Stimulated activated effector memory CD8-positive, alpha-beta T cell treated with anti-CD3 and anti-CD28 coated beads, Interleukin-12 subunit alpha, Interleukin-12 subunit beta, amount 100 ng/mL, for 72 hours (primary cell): ENCODE measurements around the gene AHCY.
"Not testable (repeated sequence)": the region's sequence is repeated elsewhere in the genome, so short reads cannot be mapped to it uniquely, and the experiment has no call there.

Source experiments
- ATAC-seq: fragments of 150-1000 bp; cut with Tn5 transposase; 2 replicates; pipeline ENCODE4 v1.10.0; 2021
- DNase-seq, 2 donors: peaks; one replicate each; pipeline ENCODE4 v3.0.0; 2021 to 2022; ENCODE audit warnings: low spot score in 2 of 2
- H3K27ac Mint-ChIP-seq: one replicate; pipeline ENCODE4 v1.8.0; 2022; ENCODE audit warnings: mild to moderate bottlenecking, mixed read lengths
- H3K36me3 Mint-ChIP-seq: one replicate; pipeline ENCODE4 v1.8.0; 2022; ENCODE audit warnings: mild to moderate bottlenecking, mixed read lengths
- H3K4me1 Mint-ChIP-seq: one replicate; pipeline ENCODE4 v1.8.0; 2022; ENCODE audit warnings: mixed read lengths
- H3K4me3 Mint-ChIP-seq: one replicate; pipeline ENCODE4 v1.8.0; 2022; ENCODE audit warnings: mild to moderate bottlenecking, mixed read lengths
- H3K9me3 Mint-ChIP-seq: one replicate; pipeline ENCODE4 v1.8.0; 2022; ENCODE audit warnings: mixed read lengths

AHCY gene

GRCh38 chr20:34332262-34332920, 29.2 kb upstream of the AHCY start:
- no peak overlapping the region for H3K4me3 Mint-ChIP-seq
- no peaks in the 10 kb centered on the region for H3K36me3 Mint-ChIP-seq
- H3K9me3 Mint-ChIP-seq: no peaks in the 10 kb centered on the region
- no peak for DNase-seq
- H3K4me1 Mint-ChIP-seq: peaks cover 10% of the 10 kb centered on the region
- peak overlapping the region; percentile 48 for H3K27ac Mint-ChIP-seq
- no peak for ATAC-seq

GRCh38 chr20:34331838-34332237, 28.7 kb upstream of the AHCY start:
- no peaks in the 10 kb centered on the region for H3K36me3 Mint-ChIP-seq
- no peak for ATAC-seq
- H3K4me3 Mint-ChIP-seq: no peak overlapping the region
- H3K9me3 Mint-ChIP-seq: no peaks in the 10 kb centered on the region
- no peak for DNase-seq
- H3K27ac Mint-ChIP-seq: no peak overlapping the region
- peaks cover 10% of the 10 kb centered on the region for H3K4me1 Mint-ChIP-seq

GRCh38 chr20:34330861-34331544, 27.8 kb upstream of the AHCY start:
- H3K4me3 Mint-ChIP-seq, H3K9me3 Mint-ChIP-seq, DNase-seq, H3K4me1 Mint-ChIP-seq, H3K27ac Mint-ChIP-seq, H3K36me3 Mint-ChIP-seq, ATAC-seq: not testable (repeated sequence)

GRCh38 chr20:34328928-34329677, 25.9 kb upstream of the AHCY start:
- H3K36me3 Mint-ChIP-seq: no peaks in the 10 kb centered on the region
- peaks cover 13% of the 10 kb centered on the region for H3K4me1 Mint-ChIP-seq
- H3K4me3 Mint-ChIP-seq: no peak overlapping the region
- H3K27ac Mint-ChIP-seq: no peak overlapping the region
- no peak for ATAC-seq
- H3K9me3 Mint-ChIP-seq: no peaks in the 10 kb centered on the region
- DNase-seq: no peak

GRCh38 chr20:34328207-34328606, 25.1 kb upstream of the AHCY start:
- not testable (repeated sequence) for H3K9me3 Mint-ChIP-seq, DNase-seq, ATAC-seq, H3K4me3 Mint-ChIP-seq, H3K27ac Mint-ChIP-seq, H3K36me3 Mint-ChIP-seq
- H3K4me1 Mint-ChIP-seq: peaks cover 13% of the 10 kb centered on the region

GRCh38 chr20:34324541-34324940, 21.4 kb upstream of the AHCY start:
- DNase-seq: no peak
- Mint-ChIP-seq H3K36me3 (no peaks in the 10 kb centered on the region), H3K4me1 (peaks cover 13% of the 10 kb centered on the region), H3K4me3 (no peak overlapping the region), H3K9me3 (no peaks in the 10 kb centered on the region), H3K27ac (peak overlapping the region; percentile 75)
- ATAC-seq: peak; percentile 58

GRCh38 chr20:34322267-34323105, 19.3 kb upstream of the AHCY start:
- ATAC-seq (no peak), DNase-seq (no peak)
- Mint-ChIP-seq H3K4me3 (no peak overlapping the region), H3K27ac (no peak overlapping the region), H3K4me1 (peaks cover 13% of the 10 kb centered on the region), H3K9me3 (no peaks in the 10 kb centered on the region), H3K36me3 (no peaks in the 10 kb centered on the region)

- Mint-ChIP-seq H3K36me3 (no peaks in the 10 kb centered on the region), H3K9me3 (no peaks in the 10 kb centered on the region), H3K4me3 (no peak overlapping the region), H3K4me1 (peaks cover 13% of the 10 kb centered on the region), H3K27ac (no peak overlapping the region)
- no peak for DNase-seq
- no peak for ATAC-seq
These were observed 17.7 kb upstream of the AHCY start for GRCh38 chr20:34320861-34321260.

GRCh38 chr20:34318609-34319443, 15.7 kb upstream of the AHCY start:
- DNase-seq (no peak), ATAC-seq (no peak)
- Mint-ChIP-seq H3K4me1 (peaks cover 7% of the 10 kb centered on the region), H3K4me3 (no peak overlapping the region), H3K9me3 (no peaks in the 10 kb centered on the region), H3K27ac (no peak overlapping the region), H3K36me3 (no peaks in the 10 kb centered on the region)

GRCh38 chr20:34316196-34316814, 13.2 kb upstream of the AHCY start:
- H3K9me3 Mint-ChIP-seq: no peaks in the 10 kb centered on the region
- no peak overlapping the region for H3K4me3 Mint-ChIP-seq
- ATAC-seq (no peak), DNase-seq (no peak)
- H3K36me3 Mint-ChIP-seq: no peaks in the 10 kb centered on the region
- no peak overlapping the region for H3K27ac Mint-ChIP-seq
- H3K4me1 Mint-ChIP-seq: peaks cover 26% of the 10 kb centered on the region

GRCh38 chr20:34315236-34315635, 12.1 kb upstream of the AHCY start:
- H3K4me3 Mint-ChIP-seq: no peak overlapping the region
- no peak for ATAC-seq
- no peak overlapping the region for H3K27ac Mint-ChIP-seq
- no peak for DNase-seq
- no peaks in the 10 kb centered on the region for H3K36me3 Mint-ChIP-seq
- H3K9me3 Mint-ChIP-seq: no peaks in the 10 kb centered on the region
- peaks cover 26% of the 10 kb centered on the region for H3K4me1 Mint-ChIP-seq

- Mint-ChIP-seq H3K4me1 (peaks cover 26% of the 10 kb centered on the region), H3K27ac (no peak overlapping the region), H3K4me3 (peak overlapping the region; percentile 30), H3K9me3 (no peaks in the 10 kb centered on the region), H3K36me3 (no peaks in the 10 kb centered on the region)
- peak; percentile 79 to 93 for DNase-seq
- peak; percentile 97 for ATAC-seq
These were observed 9.5 kb upstream of the AHCY start for GRCh38 chr20:34312544-34313217.

GRCh38 chr20:34312024-34312460, 8.9 kb upstream of the AHCY start:
- Mint-ChIP-seq H3K4me3 (peak overlapping the region; percentile 30), H3K4me1 (peaks cover 26% of the 10 kb centered on the region), H3K27ac (no peak overlapping the region), H3K36me3 (no peaks in the 10 kb centered on the region), H3K9me3 (no peaks in the 10 kb centered on the region)
- no peak for DNase-seq
- ATAC-seq: no peak
